Skeletal muscle satellite cell (primary cell): ENCODE results near the gene ZFP36L2. TPM values are rescaled to one million over a fixed set of nuclear protein-coding genes. Genes with fewer than 3 reads are reported as not detected.

Source experiments
- H3K27me3 ChIP-seq: 2 replicates; pipeline ENCODE4 v1.7.0; 2013; ENCODE audit warnings: low read length; ENCODE audit not compliant: control insufficient read depth, insufficient read depth
- H3K36me3 ChIP-seq: 2 replicates; pipeline ENCODE4 v1.7.0; 2013; ENCODE audit warnings: mild to moderate bottlenecking, control low read depth, low read length; ENCODE audit not compliant: insufficient read depth
- H3K4me1 ChIP-seq: 2 replicates; pipeline ENCODE4 v1.7.0; 2013; ENCODE audit warnings: low read length; ENCODE audit not compliant: control insufficient read depth, insufficient read depth
- H3K4me2 ChIP-seq: 2 replicates; pipeline ENCODE4 v1.7.0; 2013; ENCODE audit warnings: mild to moderate bottlenecking, low read length
- H3K4me3 ChIP-seq: 2 replicates; pipeline ENCODE4 v1.7.0; 2013; ENCODE audit warnings: low read length
- H3K9ac ChIP-seq: 2 replicates; pipeline ENCODE4 v1.7.0; 2013; ENCODE audit warnings: mild to moderate bottlenecking, low read depth, low read length, moderate library complexity
- H3K9me3 ChIP-seq: replicated peaks from 2 replicates; pipeline ENCODE4 v1.7.0; 2013; ENCODE audit warnings: mild to moderate bottlenecking, control low read depth, low read length
- total RNA-seq: library from RNA; depleted of rRNA; stranded (reverse); fragments of >200 nt; gene quantifications from 2 replicates; pipeline ENCODE4 v1.2.3, GENCODE V29; 2012; rRNA removed

Gene ZFP36L2
- 8.3 and 10.9 TPM in 2 replicates for total RNA-seq

- Histone ChIP-seq H3K4me1 (peaks cover 23% of the 10 kb centered on the region), H3K27me3 (no peaks in the 10 kb centered on the region), H3K4me3 (peak within 1 kb of the TSS; percentile 97), H3K36me3 (peaks cover 50% of the 10 kb centered on the region), H3K9ac (peak within 1 kb of the TSS; percentile 99), H3K9me3 (no peaks in the 10 kb centered on the region), H3K4me2 (peak within 1 kb of the TSS; percentile 96)
Observed at GRCh38 chr2:43226558-43226954, at the start of gene ZFP36L2. ZFP36L2 (minus strand) TSS chr2:43226606; CDS start chr2:43226315, 291 bp downstream.

- H3K9ac ChIP-seq, result no peak overlapping the region
- H3K4me1 ChIP-seq, result peaks cover 38% of the 10 kb centered on the region
- peaks cover 6% of the 10 kb centered on the region for H3K36me3 ChIP-seq
- H3K9me3 ChIP-seq, result no peaks in the 10 kb centered on the region
- no peaks in the 10 kb centered on the region for H3K27me3 ChIP-seq
- no peak overlapping the region for H3K4me2 ChIP-seq
- H3K4me3 ChIP-seq, result no peak overlapping the region
Observed at GRCh38 chr2:43274721-43275120, 48.3 kb upstream of the ZFP36L2 start.

GRCh38 chr2:43274055-43274454 is 47.6 kb upstream of the ZFP36L2 start:
- H3K9me3 ChIP-seq, result no peaks in the 10 kb centered on the region
- peaks cover 44% of the 10 kb centered on the region for H3K4me1 ChIP-seq
- peak overlapping the region; percentile 1 for H3K4me2 ChIP-seq
- peaks cover 3% of the 10 kb centered on the region for H3K36me3 ChIP-seq
- H3K27me3 ChIP-seq, result no peaks in the 10 kb centered on the region
- H3K9ac ChIP-seq, result no peak overlapping the region
- H3K4me3 ChIP-seq, result no peak overlapping the region

GRCh38 chr2:43273529-43273928 is 47.1 kb upstream of the ZFP36L2 start:
- Histone ChIP-seq H3K9me3 (no peaks in the 10 kb centered on the region), H3K4me3 (no peak overlapping the region), H3K27me3 (no peaks in the 10 kb centered on the region), H3K4me2 (peak overlapping the region; percentile 1), H3K9ac (no peak overlapping the region), H3K36me3 (peaks cover 3% of the 10 kb centered on the region), H3K4me1 (peaks cover 48% of the 10 kb centered on the region)

- Histone ChIP-seq H3K27me3 (no peaks in the 10 kb centered on the region), H3K36me3 (no peaks in the 10 kb centered on the region), H3K4me2 (no peak overlapping the region), H3K9ac (no peak overlapping the region), H3K9me3 (no peaks in the 10 kb centered on the region), H3K4me3 (no peak overlapping the region), H3K4me1 (peaks cover 44% of the 10 kb centered on the region)
Observed at GRCh38 chr2:43270930-43271615, 44.7 kb upstream of the ZFP36L2 start.

GRCh38 chr2:43270461-43270860 is 44.1 kb upstream of the ZFP36L2 start:
- Histone ChIP-seq H3K9me3 (no peaks in the 10 kb centered on the region), H3K9ac (no peak overlapping the region), H3K4me3 (no peak overlapping the region), H3K4me1 (peaks cover 44% of the 10 kb centered on the region), H3K27me3 (no peaks in the 10 kb centered on the region), H3K36me3 (no peaks in the 10 kb centered on the region), H3K4me2 (no peak overlapping the region)

GRCh38 chr2:43269706-43270105 is 43.3 kb upstream of the ZFP36L2 start:
- H3K4me3 ChIP-seq, result peak overlapping the region; percentile 32
- no peaks in the 10 kb centered on the region for H3K27me3 ChIP-seq
- H3K36me3 ChIP-seq, result no peaks in the 10 kb centered on the region
- peak overlapping the region; percentile 77 for H3K4me2 ChIP-seq
- no peaks in the 10 kb centered on the region for H3K9me3 ChIP-seq
- H3K4me1 ChIP-seq, result peaks cover 44% of the 10 kb centered on the region
- peak overlapping the region; percentile 55 for H3K9ac ChIP-seq

- Histone ChIP-seq H3K9me3 (no peaks in the 10 kb centered on the region), H3K4me2 (peak overlapping the region; percentile 77), H3K4me3 (peak overlapping the region; percentile 54), H3K9ac (peak overlapping the region; percentile 75), H3K36me3 (no peaks in the 10 kb centered on the region), H3K4me1 (peaks cover 39% of the 10 kb centered on the region), H3K27me3 (no peaks in the 10 kb centered on the region)
Observed at GRCh38 chr2:43269074-43269572, 42.7 kb upstream of the ZFP36L2 start.

GRCh38 chr2:43268066-43268953 is 41.9 kb upstream of the ZFP36L2 start:
- Histone ChIP-seq H3K36me3 (no peaks in the 10 kb centered on the region), H3K9ac (peak overlapping the region; percentile 75), H3K27me3 (no peaks in the 10 kb centered on the region), H3K4me1 (peaks cover 30% of the 10 kb centered on the region), H3K4me3 (peak overlapping the region; percentile 54), H3K9me3 (no peaks in the 10 kb centered on the region), H3K4me2 (peak overlapping the region; percentile 77)

GRCh38 chr2:43267381-43267780 is 41.0 kb upstream of the ZFP36L2 start:
- H3K9me3 ChIP-seq, result no peaks in the 10 kb centered on the region
- H3K4me2 ChIP-seq, result no peak overlapping the region
- H3K4me1 ChIP-seq, result peaks cover 26% of the 10 kb centered on the region
- H3K9ac ChIP-seq, result no peak overlapping the region
- no peaks in the 10 kb centered on the region for H3K27me3 ChIP-seq
- no peak overlapping the region for H3K4me3 ChIP-seq
- no peaks in the 10 kb centered on the region for H3K36me3 ChIP-seq

GRCh38 chr2:43266711-43267111 is 40.3 kb upstream of the ZFP36L2 start:
- no peaks in the 10 kb centered on the region for H3K36me3 ChIP-seq
- H3K27me3 ChIP-seq, result no peaks in the 10 kb centered on the region
- H3K9ac ChIP-seq, result no peak overlapping the region
- no peak overlapping the region for H3K4me2 ChIP-seq
- no peak overlapping the region for H3K4me3 ChIP-seq
- no peaks in the 10 kb centered on the region for H3K9me3 ChIP-seq
- H3K4me1 ChIP-seq, result peaks cover 26% of the 10 kb centered on the region
